NOMO-1 (cell line): ENCODE measurements around the gene S100A5.
"Not testable (repeated sequence)": the region's sequence is repeated elsewhere in the genome, so short reads cannot be mapped to it uniquely, and the experiment has no call there.

Experiments
- DNase-seq, 2 experiments: peaks; one replicate each; lab custom pipeline; 2025; ENCODE audit not compliant: unreplicated experiment in 2 of 2; lab: John Stamatoyannopoulos, UW

The S100A5 gene

GRCh38 chr1:153540394-153541361 lies at the start of gene S100A5:
Gene S100A5 (minus strand): TSS chr1:153540934. CDS start chr1:153540191, 743 bp downstream.
- peak; percentile 62 to 75 for DNase-seq

GRCh38 chr1:153588482-153588881 lies 47.7 kb upstream of the S100A5 start:
- no peak for DNase-seq

GRCh38 chr1:153588033-153588432 lies 47.3 kb upstream of the S100A5 start:
- not testable (repeated sequence) for DNase-seq

GRCh38 chr1:153587314-153587713 lies 46.6 kb upstream of the S100A5 start:
- no peak for DNase-seq

GRCh38 chr1:153586347-153586746 lies 45.6 kb upstream of the S100A5 start:
- DNase-seq, result no peak

- no peak for DNase-seq
These were observed 44.3 kb upstream of the S100A5 start for GRCh38 chr1:153585006-153585405.

- DNase-seq, result no peak
These were observed 43.2 kb upstream of the S100A5 start for GRCh38 chr1:153583976-153584375.

- DNase-seq, result not testable (repeated sequence)
These were observed 42.8 kb upstream of the S100A5 start for GRCh38 chr1:153583514-153583913.

GRCh38 chr1:153582836-153583235 lies 42.1 kb upstream of the S100A5 start:
- not testable (repeated sequence) for DNase-seq

- DNase-seq, result no peak
These were observed 38.2 kb upstream of the S100A5 start for GRCh38 chr1:153578936-153579335.

GRCh38 chr1:153578490-153578889 lies 37.8 kb upstream of the S100A5 start:
- DNase-seq, result no peak

GRCh38 chr1:153577624-153578051 lies 36.9 kb upstream of the S100A5 start:
- no peak for DNase-seq

GRCh38 chr1:153577138-153577537 lies 36.4 kb upstream of the S100A5 start:
- DNase-seq, result peak in 1 of 2 experiments; percentile 52

- DNase-seq, result not testable (repeated sequence)
These were observed 34.8 kb upstream of the S100A5 start for GRCh38 chr1:153575497-153575896.

GRCh38 chr1:153575081-153575491 lies 34.4 kb upstream of the S100A5 start:
- DNase-seq, result not testable (repeated sequence)

GRCh38 chr1:153573351-153573750 lies 32.6 kb upstream of the S100A5 start:
- peak; percentile 53 to 81 for DNase-seq

GRCh38 chr1:153572569-153573015 lies 31.9 kb upstream of the S100A5 start:
- DNase-seq, result peak; percentile 59 to 87

GRCh38 chr1:153571706-153572105 lies 31.0 kb upstream of the S100A5 start:
- no peak for DNase-seq

GRCh38 chr1:153570874-153571273 lies 30.1 kb upstream of the S100A5 start:
- no peak for DNase-seq

GRCh38 chr1:153569465-153569864 lies 28.7 kb upstream of the S100A5 start:
- DNase-seq, result no peak

- peak; percentile 79 to 81 for DNase-seq
These were observed 27.8 kb upstream of the S100A5 start for GRCh38 chr1:153568367-153569099.
